Activated CD4-positive, alpha-beta T cell treated with anti-CD3 and anti-CD28 coated beads for 36 hours (primary cell): ENCODE data around the gene LAP3. TPM values are rescaled to one million over a fixed set of nuclear protein-coding genes. Genes with fewer than 3 reads are reported as not detected.

Source experiments
- ATAC-seq: fragments of 200-7000 bp; cut with Tn5 transposase; one replicate; pipeline ENCODE4 v1.10.0; 2021; ENCODE audit warnings: mild to moderate bottlenecking, moderate library complexity
- CTCF ChIA-PET: fragments of 350-600 bp; sonication (Branson Sonifier 250); formaldehyde crosslinking; loops from one replicate; lab custom pipeline; 2021; ENCODE audit warnings: antibody characterized with exemption; lab: Charles Lee
- POLR2A ChIA-PET: fragments of 350-600 bp; sonication (Branson Sonifier 250); formaldehyde crosslinking; loops from one replicate; lab custom pipeline; 2021; ENCODE audit warnings: antibody characterized with exemption, inconsistent platforms; lab: Charles Lee
- DNase-seq: peaks from one replicate; pipeline ENCODE4 v3.0.0-alpha.2; 2020
- H3K27ac Mint-ChIP-seq: one replicate; pipeline ENCODE4 v1.8.0; 2021; ENCODE audit warnings: mixed read lengths
- H3K27me3 Mint-ChIP-seq: one replicate; pipeline ENCODE4 v1.8.0; 2021; ENCODE audit warnings: mixed read lengths
- H3K36me3 Mint-ChIP-seq: one replicate; pipeline ENCODE4 v1.8.0; 2021; ENCODE audit warnings: low read depth, mixed read lengths
- H3K4me1 Mint-ChIP-seq: one replicate; pipeline ENCODE4 v1.8.0; 2021; ENCODE audit warnings: mixed read lengths
- H3K4me3 Mint-ChIP-seq: one replicate; pipeline ENCODE4 v1.8.0; 2021; ENCODE audit warnings: mild to moderate bottlenecking, moderate library complexity, mixed read lengths
- H3K9me3 Mint-ChIP-seq: one replicate; pipeline ENCODE4 v1.8.0; 2021; ENCODE audit warnings: low read depth, mixed read lengths
- intact Hi-C, 2 experiments: fragments of 100-400 bp; cut with DNase I in 1 of 2; cut with micrococcal nuclease in 1 of 2; formaldehyde crosslinking; loops; one replicate each; pipeline versions ENCODE4 v1.14.2 to v1.15.1; 2022 to 2024; cut with DNase I, micrococcal nuclease
- total RNA-seq, 2 experiments: library from RNA; stranded (reverse); gene quantifications; one replicate each; pipeline ENCODE4 v1.2.3, GENCODE V29; 2021

Gene LAP3
- total RNA-seq, 2 experiments from 2014 or later = 126 to 128 TPM

DNA sequence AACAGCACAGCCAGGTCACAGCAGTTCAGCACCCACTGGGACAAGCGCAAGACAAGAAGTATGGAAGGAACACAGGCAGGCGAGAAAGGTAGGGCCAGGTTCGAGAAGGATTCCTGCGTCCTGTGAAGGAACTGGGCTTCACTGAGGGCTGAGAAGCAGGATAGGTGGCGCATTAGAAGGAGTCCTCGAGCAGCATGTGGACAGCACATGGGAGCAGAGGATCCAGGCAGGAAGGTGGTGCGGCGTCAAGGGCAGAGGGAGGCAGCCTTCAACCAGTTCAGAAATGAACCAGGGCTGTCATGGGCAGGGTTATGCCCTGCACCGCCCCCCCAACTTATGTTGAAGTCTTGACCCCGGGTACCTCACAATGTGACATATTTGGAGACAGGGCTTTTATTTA is 30.8 kb upstream of the LAP3 start:
- Mint-ChIP-seq H3K27me3 (peaks cover 12% of the 10 kb centered on the region), H3K36me3 (no peaks in the 10 kb centered on the region), H3K27ac (no peak overlapping the region), H3K4me3 (no peak overlapping the region), H3K9me3 (no peaks in the 10 kb centered on the region), H3K4me1 (no peaks in the 10 kb centered on the region)
- DNase-seq (no peak), ATAC-seq (no peak)
- intact Hi-C loops = no loop called here
- POLR2A ChIA-PET = no interaction called here
- CTCF ChIA-PET = no interaction called here

DNA sequence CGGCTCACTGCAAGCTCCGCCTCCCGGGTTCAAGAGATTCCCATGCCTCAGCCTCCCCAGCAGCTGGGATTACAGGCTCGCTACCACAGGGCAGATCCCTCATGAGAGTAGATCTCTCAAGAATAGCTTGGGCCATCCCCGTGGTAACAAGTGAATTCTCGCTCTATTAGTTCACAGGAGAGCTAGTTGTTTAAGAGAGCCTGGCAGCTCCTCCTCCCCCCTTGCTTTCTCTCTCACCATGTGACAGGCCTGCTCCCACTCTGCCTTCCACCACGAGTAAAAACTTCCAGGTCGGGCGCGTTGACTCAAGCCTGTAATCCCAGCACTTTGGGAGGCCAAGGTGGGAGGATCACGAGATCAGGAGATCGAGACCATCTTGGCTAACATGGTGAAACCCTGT is 30.3 kb upstream of the LAP3 start:
- DNase-seq (no peak), ATAC-seq (no peak)
- Mint-ChIP-seq H3K4me1 (no peaks in the 10 kb centered on the region), H3K27me3 (peaks cover 11% of the 10 kb centered on the region), H3K36me3 (no peaks in the 10 kb centered on the region), H3K9me3 (no peaks in the 10 kb centered on the region), H3K4me3 (no peak overlapping the region), H3K27ac (no peak overlapping the region)
- CTCF ChIA-PET = interaction anchor here (0.6 to 0.9 kb wide), 3 partner anchors 11 to 89 kb away, joined by 3 read pairs; no protein-coding TSS in a partner anchor
- POLR2A ChIA-PET = no interaction called here
- intact Hi-C loops = no loop called here

DNA sequence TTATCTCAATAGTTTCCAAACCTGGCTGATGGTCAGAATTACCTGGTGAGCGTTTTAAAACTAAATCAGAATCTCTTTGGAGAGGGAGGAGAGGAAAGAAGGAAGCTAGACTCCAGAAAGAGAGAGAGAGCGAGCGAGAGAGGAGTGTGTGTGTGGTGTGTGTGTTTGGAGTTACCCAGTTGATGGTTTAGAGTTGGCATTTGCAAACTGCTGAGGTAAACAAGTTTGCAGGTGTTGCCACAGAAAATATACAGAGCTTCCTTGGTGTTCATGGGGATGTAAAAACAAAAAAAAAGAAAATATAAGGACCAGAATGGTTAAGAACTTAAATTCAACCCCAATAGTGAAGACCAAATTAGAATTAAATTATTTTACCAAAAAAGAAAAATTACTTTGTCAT is 26.4 kb upstream of the LAP3 start:
- ChIA-PET CTCF (interaction anchor here (0.6 to 3.5 kb wide), 4 partner anchors 54 to 85 kb away, joined by 3 to 40 read pairs (median 3); partner anchors contain the start of gene MED28), POLR2A (no interaction called here)
- intact Hi-C loops = no loop called here
- DNase-seq = no peak
- ATAC-seq = no peak
- Mint-ChIP-seq H3K9me3 (no peaks in the 10 kb centered on the region), H3K4me3 (no peak overlapping the region), H3K36me3 (no peaks in the 10 kb centered on the region), H3K4me1 (no peaks in the 10 kb centered on the region), H3K27me3 (peaks cover 7% of the 10 kb centered on the region), H3K27ac (no peak overlapping the region)

DNA sequence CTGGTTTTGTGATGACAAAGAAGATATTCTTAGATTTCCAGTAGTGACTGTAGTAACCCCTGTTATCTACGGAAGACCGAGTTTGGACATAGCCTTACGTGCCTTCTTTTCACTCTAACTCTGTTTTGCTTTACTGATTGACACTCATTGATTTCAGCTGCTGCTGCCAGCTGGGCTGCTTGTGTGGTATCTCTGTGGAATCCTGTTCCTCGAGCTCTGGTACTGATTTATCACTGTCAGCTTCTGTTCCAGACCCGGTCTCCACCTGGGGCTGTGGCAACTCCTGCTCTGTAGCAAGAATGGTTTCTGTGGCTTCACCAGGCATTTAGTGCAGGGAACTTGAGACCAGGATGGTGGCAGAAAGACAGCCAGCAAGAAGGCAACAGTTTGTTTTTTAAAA is 24.6 kb upstream of the LAP3 start:
- Mint-ChIP-seq H3K9me3 (no peaks in the 10 kb centered on the region), H3K27ac (no peak overlapping the region), H3K36me3 (no peaks in the 10 kb centered on the region), H3K4me1 (no peaks in the 10 kb centered on the region), H3K4me3 (no peak overlapping the region), H3K27me3 (peaks cover 7% of the 10 kb centered on the region)
- ChIA-PET CTCF (interaction anchor here (1.1 to 1.4 kb wide), 2 partner anchors 12 to 85 kb away, joined by 4 read pairs; no protein-coding TSS in a partner anchor), POLR2A (no interaction called here)
- DNase-seq (no peak), ATAC-seq (no peak)
- intact Hi-C loops = no loop called here

DNA sequence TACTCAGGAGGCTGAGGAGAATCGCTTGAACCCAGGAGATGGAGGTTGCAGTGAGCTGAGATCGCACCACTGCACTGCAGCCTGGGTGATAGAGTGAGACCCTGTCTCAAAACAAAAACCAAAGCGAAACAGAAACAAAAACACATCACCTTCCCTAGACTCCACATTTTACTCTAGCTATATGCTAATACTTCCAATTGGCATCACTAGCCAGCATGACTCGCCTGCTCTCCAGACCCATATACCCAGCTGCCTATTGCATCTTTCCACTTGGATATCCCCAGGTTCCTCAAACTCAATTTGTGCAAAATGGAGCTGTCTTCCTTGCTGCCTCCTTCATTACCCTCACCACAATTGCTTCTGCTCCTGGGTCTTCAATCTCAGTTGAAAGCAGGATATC is 22.4 kb upstream of the LAP3 start:
- POLR2A ChIA-PET = no interaction called here
- intact Hi-C loops = no loop called here
- Mint-ChIP-seq H3K4me3 (no peak overlapping the region), H3K36me3 (no peaks in the 10 kb centered on the region), H3K4me1 (no peaks in the 10 kb centered on the region), H3K9me3 (no peaks in the 10 kb centered on the region), H3K27ac (no peak overlapping the region), H3K27me3 (peaks cover 7% of the 10 kb centered on the region)
- DNase-seq = no peak
- no peak for ATAC-seq
- CTCF ChIA-PET = interaction anchor here (0.6 to 1.0 kb wide), 2 partner anchors 36 to 82 kb away, joined by 3 to 4 read pairs; no protein-coding TSS in a partner anchor

DNA sequence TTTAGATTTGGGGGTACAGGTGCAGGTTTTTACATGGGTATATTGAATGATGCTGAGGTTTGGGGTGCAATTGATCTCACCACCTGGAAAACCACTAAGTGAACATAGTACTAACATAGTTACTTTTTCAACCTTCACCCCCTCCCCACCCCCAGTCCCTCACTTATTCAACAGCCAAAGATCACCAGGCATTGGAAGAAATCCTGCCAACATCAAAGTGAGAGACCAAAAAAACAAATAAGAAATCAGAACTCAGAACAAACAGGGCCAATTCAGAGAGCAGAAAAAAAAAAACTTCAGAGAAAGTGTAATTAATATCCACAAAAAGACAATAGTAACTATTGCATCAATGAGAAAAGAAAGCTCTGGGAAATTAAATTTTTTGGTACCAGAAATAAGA is 20.5 kb upstream of the LAP3 start:
- DNase-seq (no peak), ATAC-seq (no peak)
- Mint-ChIP-seq H3K4me1 (peaks cover 3% of the 10 kb centered on the region), H3K4me3 (no peak overlapping the region), H3K27ac (no peak overlapping the region), H3K36me3 (no peaks in the 10 kb centered on the region), H3K27me3 (peaks cover 7% of the 10 kb centered on the region), H3K9me3 (no peaks in the 10 kb centered on the region)
- intact Hi-C loops = no loop called here
- ChIA-PET POLR2A (interaction anchor here (0.7 kb wide), 1 partner anchor 57 kb away, joined by 5 read pairs; no protein-coding TSS in a partner anchor), CTCF (interaction anchor here (0.6 kb wide), 3 partner anchors 58 to 1567 kb away, joined by 3 read pairs; partner anchors contain the start of gene MED28)

DNA sequence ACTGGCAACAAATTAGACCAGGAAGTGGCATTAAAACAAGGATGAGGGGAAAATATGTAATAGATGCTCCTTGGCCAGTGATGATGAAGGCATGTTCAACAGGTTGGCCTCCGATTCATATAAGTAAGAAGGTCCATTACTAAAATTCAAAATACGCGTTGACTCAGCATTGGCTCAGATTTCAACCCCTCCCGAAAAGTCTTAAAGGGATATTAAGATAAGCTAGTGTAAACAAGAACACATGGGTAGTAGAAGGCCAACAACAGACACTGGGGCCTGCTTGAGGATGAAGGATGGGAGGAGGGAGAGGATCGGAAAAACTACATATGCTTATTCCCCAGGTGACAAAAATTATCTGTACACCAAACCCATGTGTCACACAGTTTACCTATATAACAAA is 19.1 kb upstream of the LAP3 start:
- Mint-ChIP-seq H3K4me3 (no peak overlapping the region), H3K36me3 (no peaks in the 10 kb centered on the region), H3K9me3 (no peaks in the 10 kb centered on the region), H3K27ac (no peak overlapping the region), H3K27me3 (peaks cover 5% of the 10 kb centered on the region), H3K4me1 (peaks cover 5% of the 10 kb centered on the region)
- ATAC-seq (no peak), DNase-seq (no peak)
- ChIA-PET CTCF (interaction anchor here (0.6 kb wide), 1 partner anchor 593 kb away, joined by 3 read pairs; no protein-coding TSS in a partner anchor), POLR2A (no interaction called here)
- intact Hi-C loops = no loop called here

DNA sequence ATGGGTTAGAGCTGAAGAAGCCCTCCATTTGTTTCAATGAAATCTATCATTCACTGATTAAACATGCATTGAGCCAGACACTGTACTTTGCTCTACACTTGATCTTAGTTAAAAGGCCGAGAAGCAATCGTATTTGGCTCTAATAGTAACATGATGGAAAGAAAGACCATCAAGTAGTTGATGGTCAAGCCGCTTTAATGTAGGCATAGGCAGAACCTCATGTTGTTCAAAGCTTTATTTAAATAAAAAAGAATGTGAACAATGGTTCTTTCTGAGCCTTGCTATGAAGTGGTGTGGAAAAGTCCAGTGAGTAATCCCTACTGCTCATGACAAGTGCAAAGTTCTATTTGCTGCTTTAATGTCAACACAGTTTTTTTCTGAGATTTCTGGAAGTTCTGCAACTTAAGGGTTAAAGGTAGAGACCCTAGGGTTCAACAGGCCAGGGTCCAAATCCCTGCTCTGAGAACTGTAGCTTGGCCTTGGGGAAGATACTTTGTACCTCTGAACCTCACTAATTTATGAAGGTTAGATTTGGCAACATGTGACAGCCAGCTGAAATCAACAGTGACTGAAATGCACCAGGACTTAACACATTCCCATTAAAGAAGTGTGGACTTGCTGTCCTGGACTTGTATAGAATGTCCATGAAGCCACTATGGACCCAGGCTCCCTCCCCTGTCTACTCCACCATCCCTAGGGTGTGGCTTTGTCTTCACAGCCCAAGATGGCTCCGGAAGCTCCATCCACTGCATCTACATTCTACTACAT is 17.9 kb upstream of the LAP3 start:
- no peak for ATAC-seq
- Mint-ChIP-seq H3K36me3 (no peaks in the 10 kb centered on the region), H3K4me3 (no peak overlapping the region), H3K4me1 (peaks cover 5% of the 10 kb centered on the region), H3K9me3 (no peaks in the 10 kb centered on the region), H3K27ac (no peak overlapping the region), H3K27me3 (peaks cover 5% of the 10 kb centered on the region)
- intact Hi-C loops = no loop called here
- no peak for DNase-seq
- ChIA-PET CTCF (no interaction called here), POLR2A (no interaction called here)

DNA sequence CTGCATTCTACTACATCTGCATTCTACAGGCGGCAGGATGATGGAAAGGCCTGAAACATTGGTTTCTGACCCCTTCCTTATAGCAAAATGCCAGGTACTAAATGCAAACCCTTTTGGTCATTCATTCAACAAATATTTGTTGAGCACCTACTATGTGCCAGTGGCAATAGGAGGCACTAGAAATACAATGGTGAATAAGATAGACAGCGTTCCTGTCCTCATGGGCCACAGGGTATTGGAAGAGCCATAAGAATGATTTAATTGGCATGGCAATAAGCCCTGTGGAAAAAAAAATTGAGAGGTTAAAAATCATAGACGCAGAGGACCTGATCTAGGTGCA is 17.3 kb upstream of the LAP3 start:
- Mint-ChIP-seq H3K4me3 (no peak overlapping the region), H3K4me1 (peaks cover 5% of the 10 kb centered on the region), H3K27ac (no peak overlapping the region), H3K36me3 (no peaks in the 10 kb centered on the region), H3K9me3 (no peaks in the 10 kb centered on the region), H3K27me3 (peaks cover 5% of the 10 kb centered on the region)
- ChIA-PET POLR2A (no interaction called here), CTCF (no interaction called here)
- intact Hi-C loops = no loop called here
- DNase-seq = no peak
- ATAC-seq = no peak

DNA sequence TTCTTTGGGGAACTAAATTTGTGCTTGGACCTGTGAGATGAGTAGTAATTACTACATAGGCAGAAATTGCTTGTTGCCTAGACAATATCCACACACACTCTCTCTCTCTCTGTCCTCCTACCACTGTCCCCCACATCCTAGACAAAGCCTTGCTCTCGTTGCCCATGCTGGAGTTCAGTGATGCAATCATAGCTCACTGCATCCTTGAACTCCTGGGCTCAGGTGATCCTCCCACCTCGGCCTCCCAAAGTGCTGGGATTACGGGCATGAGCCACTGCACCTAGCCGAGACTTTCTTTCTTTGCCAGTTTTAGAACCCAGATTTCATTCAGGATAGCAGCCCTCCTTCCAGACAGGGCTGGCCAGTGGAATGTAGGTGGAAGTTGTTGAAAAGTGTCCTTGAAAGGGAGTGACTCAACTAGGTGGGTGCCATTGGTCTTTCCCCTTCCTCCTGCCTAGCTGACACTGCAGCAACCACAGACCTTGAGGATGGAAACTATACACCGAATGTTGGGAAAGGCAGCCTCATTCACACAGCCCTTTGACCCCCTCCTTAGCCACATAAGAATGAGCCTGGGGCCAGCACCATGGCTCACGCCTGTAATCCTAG is 16.8 kb upstream of the LAP3 start:
- Mint-ChIP-seq H3K9me3 (no peaks in the 10 kb centered on the region), H3K4me3 (no peak overlapping the region), H3K4me1 (peaks cover 5% of the 10 kb centered on the region), H3K36me3 (no peaks in the 10 kb centered on the region), H3K27me3 (peaks cover 2% of the 10 kb centered on the region), H3K27ac (no peak overlapping the region)
- ChIA-PET CTCF (no interaction called here), POLR2A (no interaction called here)
- intact Hi-C loops = no loop called here
- ATAC-seq = no peak
- DNase-seq = no peak

DNA sequence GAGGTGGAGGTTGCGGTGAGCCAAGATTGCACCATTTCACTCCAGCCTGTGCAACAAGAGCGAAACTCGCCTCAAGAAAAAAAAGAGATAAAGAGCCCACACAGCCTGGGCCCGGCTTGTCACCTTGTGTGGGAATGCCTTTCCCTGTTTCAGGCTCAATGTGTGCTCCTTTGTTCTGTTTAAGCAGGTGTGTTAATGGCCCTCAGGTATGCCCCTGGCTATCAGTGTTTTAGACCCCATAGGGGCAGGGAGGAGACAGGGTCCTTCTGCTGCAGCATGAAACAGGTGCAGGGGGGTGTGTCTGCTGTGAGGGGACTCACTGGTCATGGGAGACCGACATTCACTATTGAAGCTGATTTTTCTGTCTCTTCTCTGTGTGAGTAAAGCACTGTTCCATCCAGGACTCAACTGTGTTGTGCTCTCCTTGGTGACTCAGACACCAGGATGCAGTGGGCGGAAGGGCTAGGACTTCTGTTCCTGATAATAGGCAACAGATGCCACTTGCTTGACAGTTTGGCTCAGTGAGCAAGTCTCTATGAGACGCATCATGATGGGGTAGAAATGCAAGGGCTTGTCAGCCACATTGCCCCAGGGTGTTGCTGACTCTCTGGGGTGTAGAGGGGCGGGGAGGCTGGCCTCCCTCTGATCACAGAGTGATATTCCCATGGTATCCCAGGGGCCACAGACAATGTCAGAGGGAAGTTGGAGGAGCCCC is 15.6 kb upstream of the LAP3 start:
- peak; percentile 15 for DNase-seq
- POLR2A ChIA-PET = no interaction called here

More for the DNA sequence above, 15.6 kb upstream of the LAP3 start:
- no peaks in the 10 kb centered on the region for H3K9me3 Mint-ChIP-seq
- no peak overlapping the region for H3K4me3 Mint-ChIP-seq
- no peaks in the 10 kb centered on the region for H3K27me3 Mint-ChIP-seq
- peaks cover 5% of the 10 kb centered on the region for H3K4me1 Mint-ChIP-seq
- H3K27ac Mint-ChIP-seq = no peak overlapping the region
- no peak for ATAC-seq
- intact Hi-C loops = no loop called here
- H3K36me3 Mint-ChIP-seq = no peaks in the 10 kb centered on the region
- CTCF ChIA-PET = no interaction called here
